B cell (primary cell): ENCODE results near the gene GEMIN5. TPM values are rescaled to one million over a fixed set of nuclear protein-coding genes. Genes with fewer than 3 reads are reported as not detected.

ENCODE experiments used
- ATAC-seq: fragments of 200-7000 bp; cut with Tn5 transposase; one replicate; pipeline ENCODE4 v1.10.0; 2021; ENCODE audit warnings: low read depth, mild to moderate bottlenecking, moderate number of reproducible peaks, moderate library complexity
- CTCF ChIA-PET: fragments of 350-600 bp; sonication (Branson Sonifier 250); formaldehyde crosslinking; loops from one replicate; lab custom pipeline; 2021; ENCODE audit warnings: antibody characterized with exemption, inconsistent platforms; lab: Charles Lee
- POLR2A ChIA-PET: fragments of 350-600 bp; sonication (Branson Sonifier 250); formaldehyde crosslinking; loops from one replicate; lab custom pipeline; 2021; ENCODE audit warnings: antibody characterized with exemption; lab: Charles Lee
- DNase-seq: peaks from one replicate; pipeline ENCODE4 v3.0.0; 2013
- H2AFZ ChIP-seq: 2 replicates; pipeline ENCODE4 v1.6.1; 2012; ENCODE audit warnings: mild to moderate bottlenecking, low read depth, low read length; ENCODE audit not compliant: insufficient read depth, poor library complexity, severe bottlenecking
- H3K27ac ChIP-seq, 2 donors: 1 replicate in 1 of 2; 2 replicates in 1 of 2; pipeline ENCODE4 v1.5.1; 2012 to 2013; ENCODE audit warnings: low read length in 2 of 2, mild to moderate bottlenecking in 2 of 2, moderate library complexity in 1 of 2
- H3K27me3 ChIP-seq, 4 experiments: fragments of 200-600 bp in 1 of 4; sonication (generic) in 1 of 4; replicated peaks in 1 of 4; 1 replicate in 2 of 4; 2 replicates in 2 of 4; pipeline versions ENCODE4 v1.6.1 to v1.7.0; 2013 to 2016; ENCODE audit warnings: low read length in 3 of 4, mild to moderate bottlenecking in 2 of 4, mixed read lengths in 1 of 4, moderate library complexity in 1 of 4; ENCODE audit not compliant: insufficient read depth in 4 of 4, control insufficient read depth in 3 of 4; ENCODE audit errors: control extremely low read depth in 1 of 4
- H3K36me3 ChIP-seq, 2 experiments: replicated peaks in 1 of 2; 1 replicate in 1 of 2; 2 replicates in 1 of 2; pipeline versions ENCODE4 v1.6.1 to v1.7.1; 2013; ENCODE audit warnings: low read length in 1 of 2; ENCODE audit not compliant: insufficient read depth in 2 of 2, control insufficient read depth in 1 of 2; ENCODE audit errors: control extremely low read depth in 1 of 2, extremely low read depth in 1 of 2
- H3K4me1 ChIP-seq, 2 donors: fragments of 200-600 bp in 1 of 2; sonication (generic) in 1 of 2; 1 replicate in 1 of 2; 2 replicates in 1 of 2; pipeline versions ENCODE4 v1.5.1 to v1.6.1; 2013 to 2017; ENCODE audit warnings: low read length in 2 of 2; ENCODE audit not compliant: control insufficient read depth in 2 of 2, insufficient read depth in 2 of 2
- H3K4me2 ChIP-seq: replicated peaks from 2 replicates; pipeline ENCODE3; 2012; ENCODE audit warnings: mild to moderate bottlenecking, low read depth, low read length; ENCODE audit not compliant: poor library complexity, severe bottlenecking
- H3K4me3 ChIP-seq, 5 experiments: fragments of 200-600 bp in 1 of 5; sonication (generic) in 1 of 5; 1 replicate in 3 of 5; 2 replicates in 2 of 5; pipeline versions ENCODE4 v1.5.1 to v1.7.0; 2011 to 2016; ENCODE audit warnings: low read length in 4 of 5, mild to moderate bottlenecking in 4 of 5, low read depth in 2 of 5, control low read depth in 1 of 5, moderate library complexity in 1 of 5; ENCODE audit not compliant: insufficient read depth in 1 of 5; ENCODE audit errors: control extremely low read depth in 1 of 5, extremely low read depth in 1 of 5
- H3K79me2 ChIP-seq: fragments of 200-600 bp; sonication (generic); one replicate; pipeline ENCODE4 v1.6.0; 2016; ENCODE audit warnings: low read length; ENCODE audit not compliant: control insufficient read depth, insufficient read depth
- H3K9ac ChIP-seq: fragments of 200-600 bp; sonication (generic); 2 replicates; pipeline ENCODE4 v1.6.1; 2017; ENCODE audit warnings: mild to moderate bottlenecking, low read length, moderate library complexity
- H3K9me3 ChIP-seq, 3 donors: one replicate each; pipeline versions ENCODE4 v1.6.1 to v1.7.1; 2013; ENCODE audit warnings: low read length in 2 of 3; ENCODE audit not compliant: control insufficient read depth in 2 of 3, insufficient read depth in 1 of 3; ENCODE audit errors: control extremely low read depth in 1 of 3
- H4K20me1 ChIP-seq: 2 replicates; pipeline ENCODE4 v1.6.0; 2012; ENCODE audit warnings: mild to moderate bottlenecking, low read length; ENCODE audit not compliant: insufficient read depth, control insufficient read depth, poor library complexity, severe bottlenecking
- H3K27ac Mint-ChIP-seq: one replicate; pipeline ENCODE4 v1.8.0; 2021; ENCODE audit warnings: mixed read lengths
- H3K27me3 Mint-ChIP-seq: one replicate; pipeline ENCODE4 v1.8.0; 2021; ENCODE audit warnings: mixed read lengths
- H3K4me1 Mint-ChIP-seq: one replicate; pipeline ENCODE4 v1.8.0; 2021; ENCODE audit warnings: mixed read lengths
- H3K4me3 Mint-ChIP-seq: one replicate; pipeline ENCODE4 v1.8.0; 2021; ENCODE audit warnings: mixed read lengths
- H3K9me3 Mint-ChIP-seq: one replicate; pipeline ENCODE4 v1.8.0; 2022; ENCODE audit warnings: mixed read lengths; ENCODE audit not compliant: insufficient read depth
- CTCF ChIP-seq: fragments of 200-600 bp; IDR thresholded peaks from one replicate; pipeline ENCODE4 v1.8.0; 2022; ENCODE audit warnings: antibody characterized with exemption, mild to moderate bottlenecking
- EZH2 ChIP-seq: IDR thresholded peaks from 2 replicates; pipeline ENCODE4 v1.6.1; 2012; ENCODE audit warnings: borderline replicate concordance, low read depth, mild to moderate bottlenecking, moderate library complexity, low read length; ENCODE audit not compliant: insufficient read depth, poor library complexity, severe bottlenecking
- WGBS: methylation state at CpG from one replicate; pipeline ENCODE4 v1.1.5; 2013; ENCODE audit warnings: missing lambda C conversion rate; ENCODE audit not compliant: insufficient coverage; 5-methylcytosine and 5-hydroxymethylcytosine counted together
- intact Hi-C: fragments of 100-400 bp; cut with micrococcal nuclease; formaldehyde crosslinking; loops from one replicate; pipeline ENCODE4 v1.10.0; 2022
- polyA plus RNA-seq: library from polyadenylated mRNA; depleted of rRNA; stranded (reverse); fragments of >200 nt; gene quantifications from 2 replicates; pipeline ENCODE4 v1.2.3, GENCODE V29; 2012
- total RNA-seq, 2 donors: library from RNA; stranded (reverse); fragments of 120-200 nt in 1 of 2; gene quantifications; 1 replicate in 1 of 2; 2 replicates in 1 of 2; pipeline versions ENCODE4 v1.2.3 to v1.2.4, GENCODE V29; 2013 to 2022

The GEMIN5 gene
- total and polyA plus RNA-seq, 2 donors (not counting 1 experiment from before 2014, with no cell fraction given): 3.6 to 15.5 TPM

GRCh38 chr5:154850255-154851062 is 87.6 kb downstream of the GEMIN5 start, which contains the start of gene FAXDC2:
FAXDC2 (minus strand) TSS chr5:154850603; CDS start chr5:154838178, 12,425 bp downstream.
- Mint-ChIP-seq H3K4me3 (no peak within 1 kb of the TSS), H3K4me1 (no peaks in the 10 kb centered on the region), H3K27me3 (no peaks in the 10 kb centered on the region), H3K9me3 (no peaks in the 10 kb centered on the region), H3K27ac (no peak within 1 kb of the TSS)
- Histone ChIP-seq H4K20me1 (no peaks in the 10 kb centered on the region), H3K36me3 (no peaks in the 10 kb centered on the region), H3K27me3 (no peaks in the 10 kb centered on the region), H2AFZ (peak within 1 kb of the TSS; percentile 24), H3K9ac (no peak within 1 kb of the TSS), H3K79me2 (no peaks in the 10 kb centered on the region), H3K27ac (no peak within 1 kb of the TSS), H3K9me3 (no peaks in the 10 kb centered on the region), H3K4me1 (peaks cover 0 to 7% of the 10 kb centered on the region in 2 donors), H3K4me3 (no peak within 1 kb of the TSS), H3K4me2 (no peak within 1 kb of the TSS)
- POLR2A ChIA-PET: no interaction called here
- DNase-seq (no peak), ATAC-seq (no peak)
- intact Hi-C loops: no loop called here
- CTCF ChIA-PET: interaction anchor here (1.1 kb wide), 1 partner anchor 200 kb away, joined by 3 read pairs; no protein-coding TSS in a partner anchor
- TF ChIP-seq CTCF (no peak), EZH2 (no peak)
- 11% methylated on average over 8 of the region's 11 CpGs for WGBS

GRCh38 chr5:154849791-154850201 is 88.2 kb downstream of the GEMIN5 start:
- H3K27ac ChIP-seq: no peak overlapping the region
- no peaks in the 10 kb centered on the region for H3K36me3 ChIP-seq
- POLR2A ChIA-PET: no interaction called here
- no peak overlapping the region for H3K9ac ChIP-seq
- H3K4me1 ChIP-seq: peaks cover 0 to 7% of the 10 kb centered on the region in 2 donors
- H3K9me3 ChIP-seq: no peaks in the 10 kb centered on the region
- H3K4me3 ChIP-seq: no peak overlapping the region
- no peaks in the 10 kb centered on the region for H3K27me3 ChIP-seq
- no peak overlapping the region for H3K27ac Mint-ChIP-seq
- H3K79me2 ChIP-seq: no peaks in the 10 kb centered on the region
- CTCF ChIA-PET: no interaction called here
- WGBS: 90% methylated on average over 2 of the region's 2 CpGs
- no peak for ATAC-seq
- intact Hi-C loops: no loop called here
- TF ChIP-seq EZH2: no peak
- TF ChIP-seq CTCF: no peak
- no peak overlapping the region for H3K4me2 ChIP-seq
- no peaks in the 10 kb centered on the region for H3K27me3 Mint-ChIP-seq
- DNase-seq: no peak
- no peaks in the 10 kb centered on the region for H4K20me1 ChIP-seq
- H2AFZ ChIP-seq: no peak overlapping the region
- no peaks in the 10 kb centered on the region for H3K4me1 Mint-ChIP-seq
- H3K4me3 Mint-ChIP-seq: no peak overlapping the region
- H3K9me3 Mint-ChIP-seq: no peaks in the 10 kb centered on the region
